LNCAP (cell line): Measurements from ENCODE around the gene CAPN2.

Source experiments
- CTCF ChIP-seq: fragments of 450-650 bp; IDR thresholded peaks from 2 replicates; pipeline ENCODE4 v1.5.1; 2017; ENCODE audit warnings: mild to moderate bottlenecking

The CAPN2 gene

GRCh38 chr1:223723351-223723904 is 11.1 kb downstream of the CAPN2 start:
- no peak for TF ChIP-seq CTCF

- no peak for TF ChIP-seq CTCF
Measured at GRCh38 chr1:223724376-223724775, 12.0 kb downstream of the CAPN2 start.

- no peak for TF ChIP-seq CTCF
Measured at GRCh38 chr1:223725578-223725977, 13.2 kb downstream of the CAPN2 start.

- TF ChIP-seq CTCF, result no peak
Measured at GRCh38 chr1:223726380-223727001, 14.2 kb downstream of the CAPN2 start.

GRCh38 chr1:223727541-223727940 is 15.2 kb downstream of the CAPN2 start:
- no peak for TF ChIP-seq CTCF

- no peak for TF ChIP-seq CTCF
Measured at GRCh38 chr1:223729906-223730305, 17.6 kb downstream of the CAPN2 start.

- no peak for TF ChIP-seq CTCF
Measured at GRCh38 chr1:223730479-223731132, 18.3 kb downstream of the CAPN2 start.
